GM19467 (cell line): ENCODE data around the gene CD4.
A peak's percentile ranks its signal among the peaks of the same experiment; 100 is the strongest.

Experiments
- ATAC-seq: cut with Tn5 transposase; IDR thresholded peaks from one replicate; pipeline ENCODE4 v1.9.1; 2021; ENCODE audit warnings: mild to moderate bottlenecking, moderate library complexity; ENCODE audit not compliant: unreplicated experiment

Gene CD4

GRCh38 chr12:6777386-6777785 lies 11.9 kb upstream of the CD4 start:
- no peak for ATAC-seq

DNA sequence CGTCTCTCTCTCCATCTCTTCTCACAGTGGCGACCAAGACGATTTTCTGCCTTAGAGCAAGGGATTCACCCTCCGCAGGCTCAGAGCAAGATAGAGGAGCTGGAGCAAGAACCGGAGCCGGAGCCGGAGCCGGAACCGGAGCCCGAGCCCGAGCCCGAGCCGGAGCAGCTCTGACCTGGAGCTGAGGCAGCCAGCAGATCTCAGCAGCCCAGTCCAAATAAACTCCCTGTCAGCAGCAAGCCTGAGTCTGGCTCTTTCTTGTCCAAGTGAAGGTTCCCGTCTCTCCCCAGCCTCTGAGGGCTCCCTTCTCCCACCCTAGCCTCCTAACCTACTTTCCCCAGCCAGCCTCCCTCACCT lies 11.1 kb upstream of the CD4 start:
- no peak for ATAC-seq

GRCh38 chr12:6778574-6779550 lies 10.5 kb upstream of the CD4 start:
- peak; percentile 79 for ATAC-seq

DNA sequence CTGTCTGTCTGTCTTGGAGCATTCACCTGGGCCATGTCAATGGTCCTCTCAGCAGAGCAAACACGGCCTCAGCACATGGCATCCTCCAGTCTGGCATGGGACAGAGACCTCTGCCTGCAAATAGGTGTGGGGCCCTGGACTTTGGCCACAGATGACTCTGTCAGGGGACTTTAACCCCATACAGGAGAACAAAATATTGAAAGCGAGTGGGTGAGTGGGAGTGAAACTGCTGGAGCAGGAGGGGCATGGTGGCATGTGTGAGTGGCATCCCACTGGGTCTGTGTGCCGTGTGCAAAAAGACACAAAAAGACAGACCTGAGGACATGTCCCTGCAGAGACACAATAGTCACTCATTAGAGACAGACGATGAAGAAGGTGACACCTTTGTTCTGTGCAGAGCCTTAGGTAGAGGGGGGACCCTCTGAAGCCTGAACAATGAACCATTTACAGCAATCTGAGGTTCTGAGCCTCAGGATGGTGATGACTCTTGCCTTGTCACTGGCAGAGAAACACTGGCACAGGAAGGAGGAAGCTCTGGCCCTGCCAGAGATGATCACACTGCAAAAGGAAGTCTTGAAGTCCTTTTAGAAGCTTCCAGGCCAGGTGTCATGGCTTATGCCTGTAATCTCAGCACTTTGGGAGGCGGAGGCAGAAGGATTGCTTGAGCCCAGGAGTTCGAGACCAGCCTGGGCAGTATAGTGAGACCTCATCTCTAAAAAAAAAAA lies 9.5 kb upstream of the CD4 start:
- no peak for ATAC-seq

- no peak for ATAC-seq
Measured at GRCh38 chr12:6780573-6780972, 8.8 kb upstream of the CD4 start.

- ATAC-seq, result no peak
Measured at GRCh38 chr12:6782119-6782518, 7.2 kb upstream of the CD4 start.

DNA sequence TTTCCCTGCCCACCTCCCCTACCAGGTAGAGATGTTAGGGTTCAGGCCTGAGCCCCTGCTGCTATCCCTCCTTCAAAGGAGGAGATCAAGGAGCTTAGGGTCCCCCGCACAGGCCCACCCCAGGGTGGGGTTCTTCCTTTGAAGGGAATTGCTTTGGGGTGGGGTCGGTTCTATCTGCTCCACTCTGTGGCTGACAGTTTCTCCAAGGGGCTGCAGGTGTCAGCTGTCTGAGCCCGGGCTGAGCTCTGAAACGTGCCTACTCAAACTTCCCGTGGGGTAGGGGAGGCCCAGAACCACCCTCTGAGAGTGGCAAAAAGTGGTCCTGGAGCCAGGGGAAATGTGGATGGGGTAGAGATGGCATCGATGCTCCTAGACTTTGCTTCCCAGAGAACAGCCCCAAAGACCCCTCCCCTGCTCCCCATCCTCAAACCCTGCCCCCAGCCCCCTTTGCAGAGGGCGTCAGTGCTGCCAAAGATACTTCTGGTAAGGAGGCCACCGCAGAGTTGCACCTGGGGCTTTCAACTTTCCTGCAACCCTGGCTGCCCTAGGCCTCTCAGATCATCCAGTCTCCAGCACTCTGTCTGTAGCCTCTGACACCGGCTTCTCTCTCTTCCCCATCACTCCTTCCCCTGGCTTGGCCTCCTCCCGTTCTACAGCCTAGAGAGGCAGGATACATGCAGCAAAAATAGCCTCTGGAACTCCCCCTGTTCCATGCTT lies 6.3 kb upstream of the CD4 start:
- ATAC-seq, result no peak

DNA sequence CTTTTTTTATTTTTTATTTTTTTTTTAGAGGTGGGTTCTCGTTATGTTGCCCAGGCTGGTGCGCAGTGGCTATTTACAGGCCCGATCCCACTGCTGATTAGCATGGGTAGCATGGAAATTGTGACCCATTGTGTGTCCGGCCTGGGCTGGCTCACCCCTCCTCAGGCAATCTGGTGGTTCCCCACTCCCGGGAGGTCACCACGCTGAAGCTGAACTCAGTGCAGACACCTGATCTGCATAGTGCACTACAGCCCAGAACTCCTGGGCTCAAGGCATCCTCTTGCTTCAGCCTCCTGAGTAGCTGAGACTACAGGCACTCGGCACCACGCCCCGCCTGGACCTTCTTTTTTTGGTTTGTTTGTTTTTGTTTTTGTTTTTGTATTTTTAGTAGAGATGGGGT lies 5.5 kb upstream of the CD4 start:
- ATAC-seq, result no peak

DNA sequence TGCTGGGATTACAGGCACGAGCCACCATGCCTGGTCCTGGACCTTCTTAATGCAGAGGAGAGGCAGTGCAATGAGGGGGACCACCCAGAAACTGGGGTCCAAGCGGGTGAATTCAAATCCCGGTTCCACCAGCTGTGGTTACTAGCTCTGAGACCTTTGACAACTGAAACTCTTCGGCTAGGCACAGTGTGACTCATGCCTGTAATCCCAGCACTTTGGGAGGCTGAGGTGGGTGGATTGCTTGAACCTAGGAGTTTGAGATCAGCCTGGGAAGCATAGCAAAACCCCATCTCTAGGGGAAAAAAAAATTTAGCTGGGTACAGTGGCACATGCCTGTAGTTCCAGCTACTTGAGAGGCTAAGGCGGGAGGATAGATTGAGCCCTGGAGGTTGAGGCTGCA lies 5.0 kb upstream of the CD4 start:
- no peak for ATAC-seq

GRCh38 chr12:6784761-6785160 lies 4.6 kb upstream of the CD4 start:
- ATAC-seq, result no peak

DNA sequence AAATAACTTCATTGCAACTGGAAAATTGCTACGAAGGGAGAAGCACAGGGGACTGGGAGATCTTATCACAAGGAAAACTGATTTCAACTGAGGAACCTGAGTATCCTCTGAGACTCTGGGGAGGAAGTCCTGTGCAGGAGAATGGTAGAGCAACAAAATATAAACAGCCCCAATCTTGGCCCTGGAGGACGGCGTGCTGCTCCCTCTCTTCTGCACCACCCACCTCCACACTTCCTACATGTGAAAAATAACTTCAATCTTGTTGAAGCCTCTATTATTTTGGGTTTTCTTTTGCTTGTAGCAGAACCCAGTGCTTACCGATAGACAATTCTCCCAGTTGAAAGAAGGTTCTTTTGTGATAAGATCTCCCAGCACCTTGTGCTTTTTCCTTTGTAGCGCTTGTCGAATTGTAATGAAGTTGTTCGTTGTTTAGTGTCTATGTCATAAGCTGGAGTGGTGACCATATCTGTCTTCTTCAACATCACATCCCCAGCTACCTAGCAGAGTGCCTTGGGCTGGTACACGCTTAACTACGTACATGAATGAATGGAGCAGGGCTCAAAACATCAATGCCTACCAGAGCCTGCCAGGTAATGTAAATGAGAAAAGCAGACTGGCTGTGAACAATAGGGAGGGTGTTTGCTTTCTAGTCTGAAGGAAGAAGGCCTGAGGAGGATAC lies 2.8 kb upstream of the CD4 start:
- ATAC-seq, result no peak

DNA sequence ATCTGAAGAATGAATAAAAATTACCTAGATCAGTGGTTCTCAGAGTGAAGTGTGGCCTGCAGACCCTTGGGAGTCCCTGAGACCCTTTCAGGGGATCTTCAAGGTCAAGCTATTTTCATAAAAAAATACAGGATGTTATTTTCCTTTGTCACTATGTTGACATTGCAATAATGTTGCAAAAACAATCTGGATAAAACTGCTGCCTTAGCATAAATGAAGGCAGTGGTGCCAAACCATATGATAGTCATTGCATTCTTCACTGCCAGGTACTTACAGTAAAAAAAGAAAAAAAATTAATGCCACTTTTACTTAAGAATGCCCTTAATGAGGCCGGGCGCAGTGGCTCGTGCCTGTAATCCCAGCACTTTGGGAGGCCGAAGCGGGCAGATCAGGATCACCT lies 2.0 kb upstream of the CD4 start:
- no peak for ATAC-seq

DNA sequence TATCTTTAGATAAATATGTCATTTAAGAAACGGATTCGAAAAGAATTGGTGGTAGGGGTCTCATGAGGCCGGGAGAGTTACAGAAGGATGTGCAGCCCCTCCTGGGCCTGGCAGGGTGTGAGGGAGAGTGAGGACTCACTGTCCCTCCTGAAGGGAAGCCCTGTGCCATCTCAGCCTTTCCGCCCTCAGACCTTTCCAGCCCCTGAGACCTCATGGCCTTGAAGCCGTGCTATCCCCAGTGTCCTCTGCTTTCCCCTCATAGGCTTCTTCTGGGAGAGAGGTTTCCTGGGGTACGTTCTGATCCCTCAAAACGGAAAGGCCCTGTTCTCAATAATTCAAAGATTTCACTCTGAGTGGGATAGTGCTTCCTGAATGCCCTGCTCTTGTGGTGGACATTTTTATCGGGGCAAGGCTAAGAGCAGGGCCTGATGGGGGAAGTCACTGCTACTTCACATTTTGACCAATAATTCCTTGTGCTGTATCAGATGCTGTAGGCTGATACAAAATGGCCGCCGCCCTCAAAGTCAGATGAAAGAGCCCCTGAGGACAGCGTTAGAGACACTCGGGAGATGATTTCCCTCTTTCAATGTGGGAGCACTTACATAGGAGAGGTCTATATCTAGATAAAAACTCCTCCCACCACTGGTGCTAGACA lies 1.3 kb downstream of the CD4 start:
- ATAC-seq, result no peak

DNA sequence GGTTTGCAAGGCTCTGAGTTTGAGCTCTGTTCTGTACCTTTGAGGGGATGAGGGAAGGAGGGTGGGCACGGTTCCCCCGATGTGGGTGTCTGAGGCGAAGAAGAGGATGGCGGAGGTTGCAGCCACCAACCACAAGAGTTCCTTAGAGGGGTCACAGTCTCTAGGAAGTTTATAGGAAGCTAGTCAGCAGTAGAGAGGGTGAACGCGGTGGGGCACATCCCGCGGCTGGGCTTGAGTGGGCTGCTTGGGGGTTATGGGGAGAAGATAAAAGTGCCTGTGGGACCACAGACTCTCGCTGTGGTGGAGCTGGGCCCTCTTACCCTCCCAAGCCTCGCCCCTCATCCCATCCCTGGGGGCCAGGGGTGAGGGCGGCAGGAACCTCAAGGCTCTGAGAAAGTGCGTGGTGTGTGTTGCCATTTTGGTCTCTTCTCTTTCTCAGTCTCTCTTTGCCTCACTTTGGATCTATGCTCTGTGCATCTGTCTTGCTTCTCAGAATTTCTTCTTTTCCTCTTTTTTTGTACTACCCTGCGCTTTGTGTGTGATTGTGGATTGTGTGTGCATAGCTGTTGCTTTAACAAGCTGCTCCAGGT lies 2.7 kb downstream of the CD4 start:
- no peak for ATAC-seq

DNA sequence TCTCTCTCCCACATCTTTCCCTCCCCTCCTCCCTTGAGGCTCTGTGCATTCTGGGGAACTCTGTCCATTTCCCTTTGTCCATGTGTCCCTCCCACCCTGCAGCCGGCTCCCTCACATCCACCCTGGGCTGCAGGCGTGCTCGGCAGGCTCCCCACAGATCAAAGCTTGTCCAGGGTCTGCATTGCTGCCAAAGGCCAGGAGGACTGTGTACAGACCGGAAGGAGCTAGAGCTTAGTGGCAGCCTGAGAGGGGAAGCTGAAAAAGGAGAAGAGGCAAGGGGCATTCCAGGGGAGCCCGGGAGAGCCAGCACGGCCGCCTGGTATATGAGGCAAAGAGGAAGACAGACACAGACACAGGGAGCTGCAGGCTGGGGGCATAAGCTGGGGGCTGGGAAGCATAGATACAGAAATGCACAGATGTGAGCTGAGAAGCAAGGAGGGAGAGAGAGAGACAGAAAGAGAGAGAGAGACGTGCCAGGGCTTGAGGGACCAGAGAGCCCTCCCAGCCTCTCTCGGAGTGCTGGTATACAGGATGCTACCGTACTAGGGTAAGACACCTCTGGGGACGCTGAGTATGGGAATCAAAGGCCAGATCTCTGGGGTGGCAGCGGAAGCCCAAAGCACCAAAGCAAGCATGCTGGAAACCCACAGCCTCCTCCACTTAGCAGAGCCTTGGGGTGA lies 3.3 kb downstream of the CD4 start:
- no peak for ATAC-seq

- ATAC-seq, result no peak
Measured at GRCh38 chr12:6795088-6795487, 5.8 kb downstream of the CD4 start.

- ATAC-seq, result no peak
Measured at GRCh38 chr12:6796576-6796975, 7.2 kb downstream of the CD4 start.

- no peak for ATAC-seq
Measured at GRCh38 chr12:6799147-6799546, 9.8 kb downstream of the CD4 start.

- no peak for ATAC-seq
Measured at GRCh38 chr12:6807170-6807569, 17.8 kb downstream of the CD4 start.

GRCh38 chr12:6809056-6809455 lies 19.7 kb downstream of the CD4 start:
- ATAC-seq, result no peak
